ENCODE measurements around the gene PPIF. TPM values are rescaled to one million over a fixed set of nuclear protein-coding genes. Genes with fewer than 3 reads are reported as not detected.
A peak's percentile ranks its signal among the peaks of the same experiment; 100 is the strongest.

PPIF gene
- total RNA-seq, 1 experiment from 2014 or later, result 203 TPM

GRCh38 chr10:79402625-79402946, 55.3 kb downstream of the PPIF start:
- H3K9me3 ChIP-seq (ENCODE audit: insufficient read depth, low read depth), result no peaks in the 10 kb centered on the region
- H3K27ac ChIP-seq, result no peak overlapping the region
- no peak for DNase-seq
- H2AFZ ChIP-seq, result no peak overlapping the region
- H3K9me2 ChIP-seq (ENCODE audit: insufficient read depth), result no peaks in the 10 kb centered on the region
- ChIA-PET POLR2A (ENCODE audit: unreplicated experiment) (no interaction called here), CTCF (interaction anchor here (0.6 kb wide), 2 partner anchors 85 to 88 kb away, joined by 3 to 4 read pairs; no protein-coding TSS in a partner anchor)
- H3K4me3 ChIP-seq, result no peak overlapping the region
- H3K36me3 ChIP-seq (ENCODE audit: low read depth), result no peaks in the 10 kb centered on the region
- H4K20me1 ChIP-seq (ENCODE audit: insufficient read depth), result no peaks in the 10 kb centered on the region
- no peak overlapping the region for H3K4me2 ChIP-seq
- no peaks in the 10 kb centered on the region for H3K27me3 ChIP-seq (ENCODE audit: insufficient read depth, low read depth)
- no peaks in the 10 kb centered on the region for H3K79me2 ChIP-seq (ENCODE audit: low read depth)
- intact Hi-C loops (cut with micrococcal nuclease; ENCODE audit: unreplicated experiment), result loop anchor here (5.0 kb wide), 1 partner anchor 45 kb away; the partner anchor contains the start of gene ZCCHC24
- peaks cover 22% of the 10 kb centered on the region for H3K4me1 ChIP-seq (replicated peaks; ENCODE audit: insufficient read depth)
- H3F3A ChIP-seq (ENCODE audit: insufficient read depth, low read depth), result 0 out of 2 replicates have a peak, but pooled peaks cover 4% of the 10 kb centered on the region
- no TSS peak for BruUV-seq (replicated peaks)
- no peak for TF ChIP-seq EZH2 (IDR thresholded peaks at IDR 0.05; ENCODE audit: low read depth)
- TF ChIP-seq, protein P1, sequence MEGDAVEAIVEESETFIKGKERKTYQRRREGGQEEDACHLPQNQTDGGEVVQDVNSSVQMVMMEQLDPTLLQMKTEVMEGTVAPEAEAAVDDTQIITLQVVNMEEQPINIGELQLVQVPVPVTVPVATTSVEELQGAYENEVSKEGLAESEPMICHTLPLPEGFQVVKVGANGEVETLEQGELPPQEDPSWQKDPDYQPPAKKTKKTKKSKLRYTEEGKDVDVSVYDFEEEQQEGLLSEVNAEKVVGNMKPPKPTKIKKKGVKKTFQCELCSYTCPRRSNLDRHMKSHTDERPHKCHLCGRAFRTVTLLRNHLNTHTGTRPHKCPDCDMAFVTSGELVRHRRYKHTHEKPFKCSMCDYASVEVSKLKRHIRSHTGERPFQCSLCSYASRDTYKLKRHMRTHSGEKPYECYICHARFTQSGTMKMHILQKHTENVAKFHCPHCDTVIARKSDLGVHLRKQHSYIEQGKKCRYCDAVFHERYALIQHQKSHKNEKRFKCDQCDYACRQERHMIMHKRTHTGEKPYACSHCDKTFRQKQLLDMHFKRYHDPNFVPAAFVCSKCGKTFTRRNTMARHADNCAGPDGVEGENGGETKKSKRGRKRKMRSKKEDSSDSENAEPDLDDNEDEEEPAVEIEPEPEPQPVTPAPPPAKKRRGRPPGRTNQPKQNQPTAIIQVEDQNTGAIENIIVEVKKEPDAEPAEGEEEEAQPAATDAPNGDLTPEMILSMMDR (conservative IDR thresholded peaks at IDR 0.05), result no peak

GRCh38 chr10:79402951-79403350, 55.7 kb downstream of the PPIF start:
- H2AFZ ChIP-seq, result no peak overlapping the region
- H3K4me1 ChIP-seq (replicated peaks; ENCODE audit: insufficient read depth), result peaks cover 22% of the 10 kb centered on the region
- H3K27me3 ChIP-seq (ENCODE audit: insufficient read depth, low read depth), result no peaks in the 10 kb centered on the region
- H4K20me1 ChIP-seq (ENCODE audit: insufficient read depth), result no peaks in the 10 kb centered on the region
- no peaks in the 10 kb centered on the region for H3K79me2 ChIP-seq (ENCODE audit: low read depth)
- intact Hi-C loops (cut with micrococcal nuclease; ENCODE audit: unreplicated experiment), result loop anchor here (5.0 kb wide), 1 partner anchor 44 kb away; the partner anchor contains the start of gene ZCCHC24
- no peak for TF ChIP-seq EZH2 (IDR thresholded peaks at IDR 0.05; ENCODE audit: low read depth)
- TF ChIP-seq, protein P1 (conservative IDR thresholded peaks at IDR 0.05), result no peak
- DNase-seq, result no peak
- no peak overlapping the region for H3K27ac ChIP-seq
- no TSS peak for BruUV-seq (replicated peaks)
- H3K4me2 ChIP-seq, result no peak overlapping the region
- H3K9me3 ChIP-seq (ENCODE audit: insufficient read depth, low read depth), result no peaks in the 10 kb centered on the region
- no peaks in the 10 kb centered on the region for H3K36me3 ChIP-seq (ENCODE audit: low read depth)
- 0 out of 2 replicates have a peak, but pooled peaks cover 4% of the 10 kb centered on the region for H3F3A ChIP-seq (ENCODE audit: insufficient read depth, low read depth)
- CTCF ChIA-PET, result no interaction called here
- POLR2A ChIA-PET (ENCODE audit: unreplicated experiment), result no interaction called here
- H3K9me2 ChIP-seq (ENCODE audit: insufficient read depth), result no peaks in the 10 kb centered on the region
- H3K4me3 ChIP-seq, result no peak overlapping the region

DNA sequence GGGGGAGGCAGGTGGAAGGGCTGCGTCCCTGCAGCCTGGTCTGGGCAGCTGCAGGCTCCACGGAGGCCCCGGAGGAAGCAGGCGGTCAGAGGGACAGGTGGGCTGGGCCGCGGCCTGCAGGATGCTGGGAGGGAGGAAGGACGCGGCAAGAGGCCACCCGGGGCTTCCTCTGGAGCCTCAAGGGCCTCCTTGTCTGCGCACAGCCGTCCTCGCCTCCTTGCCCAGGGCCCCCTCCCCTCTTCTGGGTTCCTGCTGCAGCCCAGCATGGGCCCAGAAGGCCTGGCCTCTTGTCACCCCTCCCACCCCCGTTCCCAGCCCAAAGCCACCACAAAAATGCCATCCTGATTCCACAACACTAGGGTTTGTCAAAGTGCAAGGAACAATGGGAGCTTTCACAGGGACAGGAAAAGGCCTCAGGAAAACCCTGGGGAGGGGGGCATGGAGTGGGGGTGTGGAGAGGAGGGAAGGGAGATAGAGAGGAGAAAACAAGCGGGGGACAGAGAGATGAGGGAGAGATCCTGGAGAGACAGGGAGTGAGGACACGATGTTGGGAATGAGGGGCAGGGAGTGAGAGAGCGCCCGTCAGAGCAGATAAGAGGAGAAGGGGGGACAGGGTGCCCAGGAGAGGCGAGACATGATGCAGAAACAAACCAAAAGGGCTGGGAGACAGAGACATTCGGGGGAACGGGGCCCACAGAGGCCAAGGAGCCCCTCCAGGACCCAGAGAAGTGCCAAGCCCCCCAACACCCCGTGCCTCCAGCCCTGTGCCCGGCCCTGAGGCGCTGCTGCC, 56.4 kb downstream of the PPIF start:
- Histone ChIP-seq H3K4me1 (replicated peaks; ENCODE audit: insufficient read depth) (peaks cover 22% of the 10 kb centered on the region), H3K36me3 (ENCODE audit: low read depth) (no peaks in the 10 kb centered on the region), H3F3A (ENCODE audit: insufficient read depth, low read depth) (0 out of 2 replicates have a peak, but pooled peaks cover 4% of the 10 kb centered on the region), H3K27me3 (ENCODE audit: insufficient read depth, low read depth) (no peaks in the 10 kb centered on the region), H3K4me2 (peak overlapping the region; percentile 22), H2AFZ (no peak overlapping the region), H3K27ac (no peak overlapping the region), H3K9me2 (ENCODE audit: insufficient read depth) (no peaks in the 10 kb centered on the region), H4K20me1 (ENCODE audit: insufficient read depth) (no peaks in the 10 kb centered on the region), H3K9me3 (ENCODE audit: insufficient read depth, low read depth) (no peaks in the 10 kb centered on the region), H3K4me3 (no peak overlapping the region), H3K79me2 (ENCODE audit: low read depth) (no peaks in the 10 kb centered on the region)
- no peak for DNase-seq
- ChIA-PET POLR2A (ENCODE audit: unreplicated experiment) (no interaction called here), CTCF (interaction anchor here (0.7 kb wide), 1 partner anchor 890 kb away, joined by 10 read pairs; no protein-coding TSS in a partner anchor)
- intact Hi-C loops (cut with micrococcal nuclease; ENCODE audit: unreplicated experiment), result loop anchor here (5.0 kb wide), 1 partner anchor 44 kb away; the partner anchor contains the start of gene ZCCHC24
- TF ChIP-seq, protein P1 (conservative IDR thresholded peaks at IDR 0.05), result no peak
- TF ChIP-seq EZH2 (IDR thresholded peaks at IDR 0.05; ENCODE audit: low read depth), result no peak
- BruUV-seq (replicated peaks), result no TSS peak
